ENCODE measurements around the gene SLC47A2. TPM values are rescaled to one million over a fixed set of nuclear protein-coding genes. Genes with fewer than 3 reads are reported as not detected.

Gene SLC47A2
- total RNA-seq, 1 donor from 2014 or later: not detected

- H3K4me1 Mint-ChIP-seq (ENCODE audit: unreplicated experiment): no peaks in the 10 kb centered on the region
- no peak overlapping the region for H3K27ac Mint-ChIP-seq (ENCODE audit: unreplicated experiment)
- peaks cover 7% of the 10 kb centered on the region for H3K27me3 Mint-ChIP-seq (ENCODE audit: unreplicated experiment)
- H3K4me3 Mint-ChIP-seq (ENCODE audit: unreplicated experiment): peak overlapping the region; percentile 81
- TF ChIP-seq CTCF (IDR thresholded peaks at IDR 0.05; ENCODE audit: unreplicated experiment): no peak
- H3K36me3 Mint-ChIP-seq (ENCODE audit: low read depth, unreplicated experiment): no peaks in the 10 kb centered on the region
- DNase-seq (ENCODE audit: low spot score): no peak
- H3K9me3 Mint-ChIP-seq (ENCODE audit: unreplicated experiment): no peaks in the 10 kb centered on the region
These were observed 28.1 kb upstream of the SLC47A2 start for GRCh38 chr17:19744492-19744891.

- H3K27ac Mint-ChIP-seq (ENCODE audit: unreplicated experiment): no peak overlapping the region
- H3K4me1 Mint-ChIP-seq (ENCODE audit: unreplicated experiment): no peaks in the 10 kb centered on the region
- no peaks in the 10 kb centered on the region for H3K36me3 Mint-ChIP-seq (ENCODE audit: low read depth, unreplicated experiment)
- DNase-seq (ENCODE audit: low spot score): no peak
- no peaks in the 10 kb centered on the region for H3K9me3 Mint-ChIP-seq (ENCODE audit: unreplicated experiment)
- H3K4me3 Mint-ChIP-seq (ENCODE audit: unreplicated experiment): no peak overlapping the region
- H3K27me3 Mint-ChIP-seq (ENCODE audit: unreplicated experiment): peaks cover 3% of the 10 kb centered on the region
- TF ChIP-seq CTCF (IDR thresholded peaks at IDR 0.05; ENCODE audit: unreplicated experiment): no peak
These were observed 27.0 kb upstream of the SLC47A2 start for GRCh38 chr17:19743101-19744100.

GRCh38 chr17:19742495-19742894 is 26.1 kb upstream of the SLC47A2 start:
- TF ChIP-seq CTCF (IDR thresholded peaks at IDR 0.05; ENCODE audit: unreplicated experiment): no peak
- no peak overlapping the region for H3K27ac Mint-ChIP-seq (ENCODE audit: unreplicated experiment)
- no peak for DNase-seq (ENCODE audit: low spot score)
- H3K4me1 Mint-ChIP-seq (ENCODE audit: unreplicated experiment): no peaks in the 10 kb centered on the region
- H3K36me3 Mint-ChIP-seq (ENCODE audit: low read depth, unreplicated experiment): no peaks in the 10 kb centered on the region
- peaks cover 3% of the 10 kb centered on the region for H3K27me3 Mint-ChIP-seq (ENCODE audit: unreplicated experiment)
- H3K9me3 Mint-ChIP-seq (ENCODE audit: unreplicated experiment): no peaks in the 10 kb centered on the region
- no peak overlapping the region for H3K4me3 Mint-ChIP-seq (ENCODE audit: unreplicated experiment)

GRCh38 chr17:19741832-19742457 is 25.6 kb upstream of the SLC47A2 start:
- Mint-ChIP-seq H3K27ac (ENCODE audit: unreplicated experiment) (no peak overlapping the region), H3K4me1 (ENCODE audit: unreplicated experiment) (no peaks in the 10 kb centered on the region), H3K9me3 (ENCODE audit: unreplicated experiment) (no peaks in the 10 kb centered on the region), H3K36me3 (ENCODE audit: low read depth, unreplicated experiment) (no peaks in the 10 kb centered on the region), H3K27me3 (ENCODE audit: unreplicated experiment) (peaks cover 4% of the 10 kb centered on the region), H3K4me3 (ENCODE audit: unreplicated experiment) (no peak overlapping the region)
- DNase-seq (ENCODE audit: low spot score): no peak
- no peak for TF ChIP-seq CTCF (IDR thresholded peaks at IDR 0.05; ENCODE audit: unreplicated experiment)

GRCh38 chr17:19740933-19741332 is 24.5 kb upstream of the SLC47A2 start:
- no peak for DNase-seq (ENCODE audit: low spot score)
- TF ChIP-seq CTCF (IDR thresholded peaks at IDR 0.05; ENCODE audit: unreplicated experiment): no peak
- H3K27ac Mint-ChIP-seq (ENCODE audit: unreplicated experiment): no peak overlapping the region
- H3K4me3 Mint-ChIP-seq (ENCODE audit: unreplicated experiment): no peak overlapping the region
- H3K9me3 Mint-ChIP-seq (ENCODE audit: unreplicated experiment): no peaks in the 10 kb centered on the region
- peaks cover 2% of the 10 kb centered on the region for H3K27me3 Mint-ChIP-seq (ENCODE audit: unreplicated experiment)
- H3K4me1 Mint-ChIP-seq (ENCODE audit: unreplicated experiment): no peaks in the 10 kb centered on the region
- H3K36me3 Mint-ChIP-seq (ENCODE audit: low read depth, unreplicated experiment): no peaks in the 10 kb centered on the region

Measured in endothelial cell (in vitro differentiated cells).